IMR-90 (cell line): ENCODE measurements around the gene DHRSX. TPM values are rescaled to one million over a fixed set of nuclear protein-coding genes. Genes with fewer than 3 reads are reported as not detected.

Source experiments
- ATAC-seq: fragments of 200-7000 bp; cut with Tn5 transposase; 2 replicates; pipeline ENCODE4 v1.9.1; 2020; ENCODE audit warnings: low read depth, mild to moderate bottlenecking, moderate library complexity
- BruUV-seq: library from RNA; stranded (reverse); fragments of 400-500 nt; replicated peaks from 2 replicates; lab custom pipeline; 2021; lab: Mats Ljungman, UMichigan
- CTCF ChIA-PET: fragments of 300-600 bp; formaldehyde crosslinking; extraction: SDS; loops from one replicate; lab custom pipeline; 2021; ENCODE audit warnings: antibody characterized with exemption; lab: Yijun Ruan, JAX
- POLR2A ChIA-PET: fragments of 300-600 bp; sonication (Branson Sonifier 250); formaldehyde crosslinking; loops from one replicate; lab custom pipeline; 2022; ENCODE audit warnings: antibody characterized with exemption; ENCODE audit not compliant: unreplicated experiment; lab: Charles Lee
- DNase-seq: peaks from one replicate; pipeline ENCODE4 v3.0.0; 2013
- H2AFZ ChIP-seq: replicated peaks from 2 replicates; pipeline ENCODE3; 2013; ENCODE audit warnings: low read length, mild to moderate bottlenecking; ENCODE audit not compliant: poor library complexity
- H2AK5ac ChIP-seq: 2 replicates; pipeline ENCODE4 v1.6.1; 2013; ENCODE audit warnings: low read depth, low read length, inconsistent platforms
- H2AK9ac ChIP-seq: replicated peaks from 2 replicates; pipeline ENCODE3; 2013; ENCODE audit warnings: mild to moderate bottlenecking, low read depth, low read length, moderate library complexity; ENCODE audit not compliant: poor library complexity
- H2BK120ac ChIP-seq: 2 replicates; pipeline ENCODE4 v1.6.1; 2013; ENCODE audit warnings: low read depth, low read length, inconsistent platforms
- H2BK15ac ChIP-seq: 3 replicates; pipeline ENCODE4 v1.6.1; 2013; ENCODE audit warnings: low read depth, low read length, inconsistent platforms
- H2BK20ac ChIP-seq: 2 replicates; pipeline ENCODE4 v1.6.1; 2013; ENCODE audit warnings: low read depth, mild to moderate bottlenecking, inconsistent platforms, low read length, moderate library complexity
- H2BK5ac ChIP-seq: 2 replicates; pipeline ENCODE4 v1.6.1; 2013; ENCODE audit warnings: mild to moderate bottlenecking, low read depth, low read length, inconsistent platforms; ENCODE audit not compliant: poor library complexity, severe bottlenecking
- H3K14ac ChIP-seq: replicated peaks from 2 replicates; pipeline ENCODE4 v1.6.1; 2013; ENCODE audit warnings: low read depth, low read length, inconsistent platforms
- H3K18ac ChIP-seq: 2 replicates; pipeline ENCODE4 v1.6.1; 2013; ENCODE audit warnings: low read depth, low read length, control low read depth
- H3K23ac ChIP-seq: 2 replicates; pipeline ENCODE4 v1.6.1; 2013; ENCODE audit warnings: low read depth, low read length, inconsistent platforms
- H3K27ac ChIP-seq: 2 replicates; pipeline ENCODE4 v1.5.1; 2013; ENCODE audit warnings: mild to moderate bottlenecking, control low read depth, low read length; ENCODE audit not compliant: insufficient read depth
- H3K27me3 ChIP-seq: 2 replicates; pipeline ENCODE4 v1.6.1; 2013; ENCODE audit warnings: low read length; ENCODE audit not compliant: control insufficient read depth, insufficient read depth
- H3K36me3 ChIP-seq: 2 replicates; pipeline ENCODE4 v1.6.1; 2013; ENCODE audit warnings: low read length, mixed read lengths; ENCODE audit not compliant: control insufficient read depth, insufficient read depth
- H3K4ac ChIP-seq: 2 replicates; pipeline ENCODE4 v1.6.1; 2013; ENCODE audit warnings: low read depth, low read length, inconsistent platforms
- H3K4me1 ChIP-seq: 2 replicates; pipeline ENCODE4 v1.6.1; 2013; ENCODE audit warnings: low read length, mixed read lengths; ENCODE audit not compliant: control insufficient read depth, insufficient read depth
- H3K4me2 ChIP-seq: 2 replicates; pipeline ENCODE4 v1.6.1; 2013; ENCODE audit warnings: low read depth, mild to moderate bottlenecking, control low read depth, low read length, moderate library complexity
- H3K4me3 ChIP-seq: 2 replicates; pipeline ENCODE4 v1.5.1; 2013; ENCODE audit warnings: low read depth, mild to moderate bottlenecking, control low read depth, low read length, moderate library complexity; ENCODE audit not compliant: insufficient read depth
- H3K56ac ChIP-seq: 2 replicates; pipeline ENCODE4 v1.6.1; 2013; ENCODE audit warnings: low read length, inconsistent platforms; ENCODE audit not compliant: insufficient read depth; ENCODE audit errors: extremely low read depth
- H3K79me1 ChIP-seq, 2 experiments: 2 replicates each; pipeline ENCODE4 v1.6.1; 2013; ENCODE audit warnings: low read length in 2 of 2, inconsistent platforms in 1 of 2, low read depth in 1 of 2
- H3K9ac ChIP-seq: 2 replicates; pipeline ENCODE4 v1.6.1; 2013; ENCODE audit warnings: low read depth, low read length, control low read depth
- H3K9me1 ChIP-seq: 2 replicates; pipeline ENCODE4 v1.6.1; 2013; ENCODE audit warnings: low read length, inconsistent platforms; ENCODE audit not compliant: insufficient read depth
- H3K9me3 ChIP-seq: 2 replicates; pipeline ENCODE4 v1.6.1; 2013; ENCODE audit warnings: low read length; ENCODE audit not compliant: control insufficient read depth, insufficient read depth
- H4K20me1 ChIP-seq: 2 replicates; pipeline ENCODE4 v1.6.1; 2013; ENCODE audit warnings: low read length, inconsistent platforms; ENCODE audit not compliant: insufficient read depth
- H4K5ac ChIP-seq: 2 replicates; pipeline ENCODE4 v1.6.1; 2013; ENCODE audit warnings: mild to moderate bottlenecking, low read depth, low read length, control low read depth
- H4K8ac ChIP-seq, 2 experiments: 2 replicates each; pipeline ENCODE4 v1.6.1; 2013; ENCODE audit warnings: low read depth in 2 of 2, low read length in 2 of 2, control low read depth in 1 of 2, inconsistent platforms in 1 of 2
- H4K91ac ChIP-seq: 2 replicates; pipeline ENCODE4 v1.6.1; 2013; ENCODE audit warnings: low read depth, low read length, inconsistent platforms; ENCODE audit not compliant: insufficient read depth
- MAZ ChIP-seq: IDR thresholded peaks from 2 replicates; pipeline ENCODE4 v1.6.1; 2012; ENCODE audit warnings: low read depth, mild to moderate bottlenecking, low read length, improper control_type of control experiment, moderate library complexity, borderline replicate concordance
- WGBS, 2 experiments: methylation state at CpG; one replicate each; pipeline versions ENCODE4 v1.1.5 to v1.1.7; 2013; ENCODE audit warnings: missing lambda C conversion rate in 2 of 2; ENCODE audit not compliant: insufficient read length in 1 of 2; ENCODE audit errors: extremely low coverage in 2 of 2; 5-methylcytosine and 5-hydroxymethylcytosine counted together
- dilution Hi-C: fragments of 300-500 bp; cut with HindIII; formaldehyde crosslinking; loops from one replicate; pipeline ENCODE4 v1.14.3; 2018; ENCODE audit warnings: low sequenced_read_pairs; ENCODE audit not compliant: unreplicated experiment
- in situ Hi-C: fragments of 300-500 bp; cut with MboI; formaldehyde crosslinking; loops from 3 replicates; pipeline ENCODE4 v1.14.3; 2019; ENCODE audit warnings: low sequenced_read_pairs, inconsistent platforms, mixed read lengths
- intact Hi-C: fragments of 100-400 bp; cut with micrococcal nuclease; formaldehyde crosslinking; loops from 2 replicates; pipeline ENCODE4 v1.10.0; 2022
- polyA plus RNA-seq, 3 experiments: library from polyadenylated mRNA; depleted of rRNA; stranded (reverse); fragments of >200 nt; gene quantifications; 2 replicates each; pipeline ENCODE4 v1.2.3, GENCODE V29; 2012; ENCODE audit warnings: low replicate concordance in 1 of 3
- total RNA-seq: library from RNA; depleted of rRNA; stranded (reverse); fragments of >200 nt; gene quantifications from 2 replicates; pipeline ENCODE4 v1.2.3, GENCODE V29; 2012

DHRSX gene
- total and polyA plus RNA-seq, 2 of the 4 experiments (the other 2 are of a cell fraction): 26.2 to 38.0 TPM

DNA sequence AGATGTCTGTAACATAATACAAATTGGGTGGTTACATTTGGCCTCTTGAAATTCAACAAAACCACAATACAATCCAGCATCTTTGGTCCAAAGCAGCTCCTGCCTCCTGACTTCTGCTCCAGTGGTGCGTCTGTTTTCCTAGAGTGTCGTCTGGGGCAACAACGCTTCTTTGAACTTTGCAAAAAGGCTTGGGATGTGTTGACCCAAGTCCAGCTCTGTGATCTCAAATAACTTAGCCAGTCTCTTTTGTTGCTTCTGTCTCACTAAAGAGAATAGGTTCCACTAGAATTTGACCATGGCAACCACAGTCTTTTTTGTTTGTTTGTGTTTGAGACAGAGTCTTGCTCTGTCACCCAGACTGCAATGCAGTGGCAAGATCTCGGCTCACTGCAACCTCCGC, 324.0 kb downstream of the DHRSX start:
- BruUV-seq: no TSS peak
- H3K4me3 ChIP-seq: no peak overlapping the region
- no peaks in the 10 kb centered on the region for H3K9me1 ChIP-seq
- WGBS, 2 experiments: 40% methylated on average over 3 of the region's 5 CpGs; no CpG with 5 or more reads in 1 of the 2 experiments
- H3K56ac ChIP-seq: no peak overlapping the region
- TF ChIP-seq MAZ: no peak
- peaks cover 16% of the 10 kb centered on the region for H3K9me3 ChIP-seq
- H4K91ac ChIP-seq: no peak overlapping the region
- H2BK15ac ChIP-seq: no peak overlapping the region
- no peaks in the 10 kb centered on the region for H3K27me3 ChIP-seq
- no peak overlapping the region for H3K27ac ChIP-seq
- ATAC-seq (no peak), DNase-seq (no peak)
- H3K18ac ChIP-seq: no peak overlapping the region
- intact Hi-C loops: no loop called here
- H3K23ac ChIP-seq: no peak overlapping the region
- no peak overlapping the region for H3K14ac ChIP-seq
- H2BK5ac ChIP-seq: no peak overlapping the region
- H3K79me1 ChIP-seq: no peaks in the 10 kb centered on the region
- H4K20me1 ChIP-seq: no peaks in the 10 kb centered on the region
- no peak overlapping the region for H2BK20ac ChIP-seq
- in situ Hi-C loops: no loop called here
- H2BK120ac ChIP-seq: no peak overlapping the region
- no peak overlapping the region for H4K8ac ChIP-seq
- POLR2A ChIA-PET: no interaction called here
- no peak overlapping the region for H3K4ac ChIP-seq
- no peaks in the 10 kb centered on the region for H3K36me3 ChIP-seq
- no peak overlapping the region for H3K9ac ChIP-seq
- no peak overlapping the region for H3K4me2 ChIP-seq
- H2AFZ ChIP-seq: peak overlapping the region; percentile 5
- no peak overlapping the region for H2AK9ac ChIP-seq
- no peak overlapping the region for H4K5ac ChIP-seq
- dilution Hi-C loops: no loop called here
- no peak overlapping the region for H2AK5ac ChIP-seq
- CTCF ChIA-PET: no interaction called here
- H3K4me1 ChIP-seq: no peaks in the 10 kb centered on the region
